ENCODE measurements around the gene SMARCD2. TPM values are rescaled to one million over a fixed set of nuclear protein-coding genes. Genes with fewer than 3 reads are reported as not detected.
A peak's percentile ranks its signal among the peaks of the same experiment; 100 is the strongest.
"Not testable (repeated sequence)": the region's sequence is repeated elsewhere in the genome, so short reads cannot be mapped to it uniquely, and the experiment has no call there.

Gene SMARCD2
- total RNA-seq, 1 experiment from 2014 or later, result 73.6 TPM

DNA sequence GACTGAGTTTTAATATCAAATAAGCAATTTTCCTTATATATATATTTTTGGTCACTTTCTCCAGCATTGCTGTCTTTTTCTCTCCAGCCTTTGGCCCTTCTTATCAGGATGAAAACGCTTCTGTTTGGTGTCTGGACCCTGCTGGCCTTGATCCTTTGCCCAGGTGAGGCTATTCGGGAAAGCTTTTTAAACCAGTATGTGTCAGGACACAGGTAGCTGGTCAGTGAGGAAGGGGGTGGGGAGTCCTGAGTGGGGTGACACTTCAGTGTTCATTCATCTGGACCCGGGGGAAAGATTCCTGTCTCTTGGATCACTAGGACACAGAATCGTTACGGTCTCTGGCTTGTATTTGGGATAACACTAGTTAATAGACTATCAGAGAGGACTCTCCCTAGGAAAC, 12.2 kb upstream of the SMARCD2 start:
- DNase-seq (ENCODE audit: extremely low read depth, low read depth), result no peak

GRCh38 chr17:63853260-63853659, 10.8 kb upstream of the SMARCD2 start:
- no peak for DNase-seq (ENCODE audit: extremely low read depth, low read depth)

DNA sequence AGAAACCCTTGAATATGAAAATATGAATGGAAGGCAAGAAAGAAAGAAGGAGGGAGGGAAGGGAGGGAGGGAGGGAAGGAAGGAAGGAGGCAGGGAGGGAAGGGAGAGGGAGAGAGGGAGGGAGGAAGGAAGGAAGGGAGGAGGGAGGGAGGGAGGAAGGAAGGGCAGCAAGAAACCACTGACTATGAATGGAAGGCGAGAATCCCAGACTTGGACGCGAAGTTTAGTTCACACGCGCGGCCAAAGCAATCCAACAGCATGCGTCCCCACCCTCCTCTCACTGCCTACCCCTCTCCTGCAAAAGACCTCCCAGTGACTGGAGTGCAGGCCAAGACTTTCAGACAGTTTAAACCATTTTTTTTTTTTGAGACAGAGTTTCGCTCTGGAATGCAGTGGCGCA, 7.9 kb upstream of the SMARCD2 start:
- DNase-seq (ENCODE audit: extremely low read depth, low read depth), result no peak

DNA sequence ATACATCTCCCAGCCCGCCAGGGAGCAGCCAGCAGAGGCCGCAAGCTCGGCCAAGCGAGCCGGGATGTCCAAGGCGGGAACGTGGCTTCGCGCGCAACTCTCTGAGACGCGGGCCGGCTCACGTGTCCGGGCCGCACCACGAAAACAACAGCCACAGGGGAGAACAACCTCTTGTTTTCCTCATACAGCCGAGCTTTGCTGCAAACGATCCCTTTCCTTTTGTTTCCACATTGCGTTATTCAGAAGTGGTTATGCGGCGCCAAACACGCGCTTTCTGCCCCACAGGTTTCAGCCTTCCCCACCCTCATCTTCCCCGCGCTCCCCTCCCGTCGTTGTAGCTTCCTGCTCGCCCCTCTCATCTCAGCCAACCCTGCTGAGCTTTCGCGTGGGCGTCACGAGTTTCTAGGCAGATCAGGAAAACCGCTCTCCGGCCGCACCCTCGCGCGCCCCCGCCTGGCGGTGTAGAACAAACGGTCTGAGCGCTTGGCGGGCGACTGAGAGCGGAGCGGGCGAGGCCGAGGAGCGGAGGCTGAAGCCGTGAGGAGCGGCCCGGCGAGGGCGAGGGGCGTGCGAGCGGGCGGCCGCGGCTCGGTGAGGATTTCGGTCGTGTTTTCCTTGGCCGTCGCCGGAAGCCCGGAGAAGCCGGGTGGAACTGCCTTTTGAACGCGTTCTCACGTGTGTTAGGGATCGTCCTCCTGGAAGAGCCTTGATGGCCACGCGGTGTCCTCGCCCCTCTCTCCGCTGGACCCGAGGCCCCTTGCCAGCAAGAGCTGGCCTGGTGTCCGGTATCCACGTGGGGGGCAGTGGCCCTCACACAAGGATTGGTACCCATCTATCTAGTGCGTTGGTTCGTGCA, 6.6 kb upstream of the SMARCD2 start:
- DNase-seq (ENCODE audit: extremely low read depth, low read depth), result peak; percentile 91

GRCh38 chr17:63847525-63848249, 5.2 kb upstream of the SMARCD2 start:
- no peak for DNase-seq (ENCODE audit: extremely low read depth, low read depth)

GRCh38 chr17:63845509-63845908, 3.0 kb upstream of the SMARCD2 start:
- DNase-seq (ENCODE audit: extremely low read depth, low read depth), result no peak

DNA sequence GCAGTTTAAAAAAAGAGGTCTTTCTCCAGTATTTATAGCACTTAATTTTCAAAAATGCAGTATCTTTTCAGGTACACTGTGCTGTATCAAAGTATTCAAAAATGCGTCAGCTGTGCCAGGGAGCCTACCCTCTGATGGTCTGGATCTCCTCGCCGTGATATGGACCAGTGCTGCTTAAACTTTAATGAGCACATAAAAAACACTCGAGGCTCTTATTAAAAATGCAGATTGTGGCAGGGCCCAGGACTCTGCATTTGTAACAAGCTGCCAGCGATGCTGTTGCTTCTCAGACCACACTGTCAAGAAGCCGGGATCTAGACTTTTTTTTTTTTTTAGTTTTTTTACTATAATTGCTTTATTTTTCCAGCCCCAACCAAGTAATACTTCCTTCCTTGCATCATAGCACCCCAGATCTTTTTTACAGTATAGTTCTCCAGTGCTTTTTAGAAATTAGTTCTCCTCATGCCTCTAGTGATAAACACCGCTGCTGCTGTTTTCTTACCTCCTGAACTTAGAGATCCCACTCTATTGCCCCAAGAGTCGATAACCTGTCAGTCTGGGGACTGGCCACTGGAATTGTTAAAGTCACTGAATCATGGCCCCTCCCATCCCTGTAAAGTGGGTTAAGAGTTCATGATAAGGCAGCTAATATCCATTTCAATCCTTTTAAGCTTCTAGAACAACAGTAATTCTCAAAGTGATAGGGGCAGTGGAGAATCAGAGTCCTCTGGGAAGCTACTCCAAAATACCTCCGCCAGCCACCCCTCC, 1.6 kb upstream of the SMARCD2 start:
- no peak for DNase-seq (ENCODE audit: extremely low read depth, low read depth)

GRCh38 chr17:63843387-63843888, 953 bp upstream of the SMARCD2 start:
- DNase-seq (ENCODE audit: extremely low read depth, low read depth), result not testable (repeated sequence)

GRCh38 chr17:63842173-63842539, 329 bp downstream of the SMARCD2 start:
- DNase-seq (ENCODE audit: extremely low read depth, low read depth), result no peak

DNA sequence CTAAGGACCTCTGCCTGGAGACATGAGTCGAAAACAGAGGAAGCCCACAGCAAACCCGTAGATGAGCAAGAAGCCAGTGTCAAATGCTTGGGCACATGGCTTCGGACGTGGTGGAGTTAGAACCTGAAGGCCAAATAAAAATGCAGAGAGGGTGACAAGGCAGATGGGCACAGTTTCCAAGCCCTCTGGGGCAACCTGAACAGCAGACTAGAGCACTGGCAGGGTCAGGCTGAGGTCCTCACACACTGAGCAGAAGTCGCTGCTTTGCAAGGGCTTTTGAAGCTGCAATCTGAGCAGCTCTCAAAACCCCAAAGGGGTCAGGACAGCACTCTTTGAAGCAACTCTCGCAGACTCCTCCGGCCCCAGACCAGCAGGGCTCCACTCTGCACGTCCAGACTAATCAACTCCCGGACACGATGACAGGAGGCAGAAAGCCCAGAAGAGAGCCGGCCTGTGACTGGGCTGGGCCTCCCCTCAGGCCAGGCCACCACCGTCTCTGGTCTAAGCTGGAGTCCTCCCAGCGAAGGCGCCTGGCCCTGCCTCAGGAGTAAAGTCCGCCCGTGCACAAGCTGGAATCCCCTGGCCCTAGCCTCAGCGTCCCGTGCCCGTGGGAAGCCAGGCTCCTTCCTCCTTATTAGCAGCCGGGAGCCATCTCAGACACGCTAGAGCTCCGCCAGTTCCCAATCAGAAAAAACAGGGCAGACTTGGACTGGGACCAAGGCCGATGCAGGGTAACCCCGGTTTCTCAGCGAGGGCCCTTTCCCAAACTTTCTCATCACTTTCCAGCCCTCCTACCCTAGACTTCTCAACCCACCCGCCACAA, 924 bp downstream of the SMARCD2 start:
- DNase-seq (ENCODE audit: extremely low read depth, low read depth), result no peak

DNA sequence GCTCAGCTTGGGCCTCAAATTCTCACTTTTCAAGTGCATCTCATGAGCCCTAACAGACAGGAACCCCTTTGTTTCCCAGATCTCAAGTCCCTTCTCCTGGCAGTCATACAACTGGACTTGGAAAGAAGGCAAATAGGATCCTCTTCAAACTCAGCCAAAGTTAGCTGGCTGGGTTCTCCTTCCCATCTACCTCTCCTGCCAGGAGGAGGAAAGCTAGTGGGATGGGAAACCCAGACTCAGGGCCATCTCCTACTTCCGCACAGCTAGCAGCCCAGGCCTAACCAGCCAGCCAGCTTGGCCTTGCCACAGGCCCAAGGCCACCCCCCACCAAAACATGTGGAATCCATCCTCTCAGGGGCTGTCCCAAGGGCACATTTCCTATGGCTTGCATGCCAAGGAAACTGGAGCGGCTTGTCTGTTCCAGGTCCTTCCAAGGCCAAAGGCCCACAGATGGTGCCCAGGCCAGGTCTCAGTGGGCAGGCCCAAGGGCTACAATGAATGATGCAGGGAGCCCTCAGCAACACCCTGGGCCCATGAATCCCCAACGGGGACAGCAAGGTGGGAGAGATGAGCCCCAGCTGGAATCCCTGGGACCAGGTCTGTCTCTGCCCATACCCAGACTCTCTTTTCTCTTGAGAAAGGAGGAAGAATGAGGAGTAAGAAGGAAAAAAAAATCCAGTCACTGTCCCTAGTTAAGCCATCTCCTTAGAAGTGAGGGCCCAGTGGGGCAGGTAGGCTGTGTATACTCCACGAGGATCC, 1.7 kb downstream of the SMARCD2 start:
- no peak for DNase-seq (ENCODE audit: extremely low read depth, low read depth)

- no peak for DNase-seq (ENCODE audit: extremely low read depth, low read depth)
Observed at GRCh38 chr17:63838631-63839171, 3.8 kb downstream of the SMARCD2 start.

DNA sequence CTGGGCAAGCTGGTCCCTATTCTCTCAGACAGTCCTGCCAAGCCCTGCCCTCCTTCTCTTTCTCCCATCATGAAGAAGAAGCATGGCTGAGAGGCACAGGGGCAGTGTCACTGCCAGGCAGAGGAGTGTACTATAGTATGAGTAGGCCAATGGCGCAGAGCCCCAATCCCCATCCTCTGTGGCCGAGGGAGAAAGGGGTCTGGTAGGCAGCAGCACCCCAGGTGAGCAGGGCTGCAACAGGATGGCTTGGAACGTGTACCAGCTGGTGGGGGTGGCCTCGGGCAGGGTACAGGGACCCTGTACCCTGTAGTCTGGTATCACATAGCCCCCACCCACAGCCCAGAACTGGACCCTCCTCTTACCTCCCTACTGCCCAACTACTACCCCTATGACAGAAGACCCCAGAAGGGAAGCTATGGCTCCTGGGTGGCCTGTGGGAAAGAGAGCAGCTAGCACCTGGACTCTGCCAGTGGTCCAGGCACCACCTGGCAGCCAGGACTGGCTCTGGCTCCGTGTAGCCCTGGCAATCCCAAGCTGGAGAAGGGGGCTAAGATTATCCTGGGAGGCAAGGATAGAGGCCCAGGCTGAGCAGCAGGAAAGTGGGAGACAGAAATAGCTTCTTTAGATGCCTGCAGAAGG, 4.4 kb downstream of the SMARCD2 start:
- DNase-seq (ENCODE audit: extremely low read depth, low read depth), result no peak

GRCh38 chr17:63837480-63837879, 5.0 kb downstream of the SMARCD2 start:
- DNase-seq (ENCODE audit: extremely low read depth, low read depth), result no peak

GRCh38 chr17:63836811-63837210, 5.7 kb downstream of the SMARCD2 start:
- no peak for DNase-seq (ENCODE audit: extremely low read depth, low read depth)

GRCh38 chr17:63835167-63835720, 7.2 kb downstream of the SMARCD2 start:
- no peak for DNase-seq (ENCODE audit: extremely low read depth, low read depth)

GRCh38 chr17:63834431-63835166, 7.9 kb downstream of the SMARCD2 start:
- DNase-seq (ENCODE audit: extremely low read depth, low read depth), result peak; percentile 84

Data from NCI-H460 (cell line).